Peyer's patch (tissue), 4 donors: Measurements from ENCODE around the gene LILRA5. TPM values are rescaled to one million over a fixed set of nuclear protein-coding genes. Genes with fewer than 3 reads are reported as not detected.
A peak's percentile ranks its signal among the peaks of the same experiment; 100 is the strongest.

Experiments used
- DNase-seq, 3 donors: peaks; one replicate each; pipeline ENCODE4 v3.0.0-alpha.2; 2017 to 2019
- H3K27ac ChIP-seq, 4 donors: fragments of 200-600 bp; sonication (generic); one replicate each; pipeline ENCODE4 v1.5.1; 2016 to 2019
- H3K27me3 ChIP-seq, 2 donors: fragments of 200-600 bp; sonication (generic); one replicate each; pipeline ENCODE4 v1.5.1; 2019
- H3K36me3 ChIP-seq, 3 donors: fragments of 200-600 bp; sonication (generic); one replicate each; pipeline ENCODE4 v1.5.1; 2016 to 2019
- H3K4me1 ChIP-seq, 4 donors: fragments of 200-600 bp; sonication (generic); one replicate each; pipeline ENCODE4 v1.5.1; 2016 to 2019
- H3K4me3 ChIP-seq, 4 donors: fragments of 200-600 bp; sonication (generic); 1 replicate in 3 of 4; 2 replicates in 1 of 4; pipeline ENCODE4 v1.5.1; 2016 to 2019; ENCODE audit warnings: mild to moderate bottlenecking in 1 of 4
- H3K9me3 ChIP-seq, 4 donors: fragments of 200-600 bp; sonication (generic); one replicate each; pipeline ENCODE4 v1.5.1; 2016 to 2019; ENCODE audit warnings: mild to moderate bottlenecking in 1 of 4
- CTCF ChIP-seq, 6 experiments: fragments of 450-650 bp in 4 of 6; fragments of 200-600 bp in 2 of 6; sonication (generic) in 1 of 6; IDR thresholded peaks; one replicate each; pipeline ENCODE4 v1.5.1; 2017 to 2019; ENCODE audit warnings: antibody characterized with exemption in 6 of 6, mild to moderate bottlenecking in 3 of 6, moderate library complexity in 1 of 6
- POLR2A ChIP-seq, 2 donors: fragments of 450-650 bp; IDR thresholded peaks; one replicate each; pipeline ENCODE4 v1.5.1; 2017; ENCODE audit warnings: antibody characterized with exemption in 2 of 2, mild to moderate bottlenecking in 2 of 2, moderate library complexity in 2 of 2
- total RNA-seq, 4 donors: library from RNA; depleted of rRNA; stranded (reverse); fragments of >200 nt; gene quantifications; one replicate each; pipeline ENCODE4 v1.1.0, GENCODE V29; 2016

The LILRA5 gene
- total RNA-seq, 4 donors from 2014 or later: 1.9 to 4.1 TPM; not detected in 2

GRCh38 chr19:54310543-54310942, 2.4 kb downstream of the LILRA5 start:
- no peaks in the 10 kb centered on the region for H3K9me3 ChIP-seq
- no peaks in the 10 kb centered on the region for H3K4me1 ChIP-seq
- no peak for TF ChIP-seq CTCF (IDR thresholded peaks at IDR 0.05)
- TF ChIP-seq POLR2A (IDR thresholded peaks at IDR 0.05): no peak
- H3K27ac ChIP-seq: no peak overlapping the region
- no peaks in the 10 kb centered on the region for H3K36me3 ChIP-seq
- H3K4me3 ChIP-seq: no peak overlapping the region
- no peaks in the 10 kb centered on the region for H3K27me3 ChIP-seq
- DNase-seq: no peak

- TF ChIP-seq CTCF (IDR thresholded peaks at IDR 0.05) (no peak), POLR2A (IDR thresholded peaks at IDR 0.05) (no peak)
- H3K36me3 ChIP-seq: no peaks in the 10 kb centered on the region
- no peak for DNase-seq
- H3K9me3 ChIP-seq: no peaks in the 10 kb centered on the region
- no peaks in the 10 kb centered on the region for H3K4me1 ChIP-seq
- no peak overlapping the region for H3K27ac ChIP-seq
- no peak overlapping the region for H3K4me3 ChIP-seq
- no peaks in the 10 kb centered on the region for H3K27me3 ChIP-seq
Measured at GRCh38 chr19:54309811-54310210, 3.2 kb downstream of the LILRA5 start.

GRCh38 chr19:54307389-54308020, 5.5 kb downstream of the LILRA5 start:
- DNase-seq: no peak
- H3K27ac ChIP-seq: no peak overlapping the region
- no peak for TF ChIP-seq POLR2A (IDR thresholded peaks at IDR 0.05)
- no peak for TF ChIP-seq CTCF (IDR thresholded peaks at IDR 0.05)

GRCh38 chr19:54305141-54305540, 7.8 kb downstream of the LILRA5 start:
- H3K36me3 ChIP-seq: no peaks in the 10 kb centered on the region
- no peaks in the 10 kb centered on the region for H3K27me3 ChIP-seq
- no peak overlapping the region for H3K27ac ChIP-seq
- DNase-seq: peak in 1 of 3 donors; percentile 7
- no peaks in the 10 kb centered on the region for H3K9me3 ChIP-seq
- TF ChIP-seq POLR2A (IDR thresholded peaks at IDR 0.05): no peak
- no peak for TF ChIP-seq CTCF (IDR thresholded peaks at IDR 0.05)
- H3K4me1 ChIP-seq: no peaks in the 10 kb centered on the region
- H3K4me3 ChIP-seq: no peak overlapping the region

More at GRCh38 chr19:54307389-54308020, 5.5 kb downstream of the LILRA5 start:
- no peaks in the 10 kb centered on the region for H3K4me1 ChIP-seq
- no peak overlapping the region for H3K4me3 ChIP-seq
- H3K27me3 ChIP-seq: no peaks in the 10 kb centered on the region
- H3K36me3 ChIP-seq: no peaks in the 10 kb centered on the region
- no peaks in the 10 kb centered on the region for H3K9me3 ChIP-seq

- no peak overlapping the region for H3K4me3 ChIP-seq
- no peak overlapping the region for H3K27ac ChIP-seq
- no peaks in the 10 kb centered on the region for H3K9me3 ChIP-seq
- H3K4me1 ChIP-seq: no peaks in the 10 kb centered on the region
- DNase-seq: peak in 1 of 3 donors; percentile 8
- no peaks in the 10 kb centered on the region for H3K36me3 ChIP-seq
- TF ChIP-seq POLR2A (IDR thresholded peaks at IDR 0.05): no peak
- no peak for TF ChIP-seq CTCF (IDR thresholded peaks at IDR 0.05)
- H3K27me3 ChIP-seq: no peaks in the 10 kb centered on the region
Measured at GRCh38 chr19:54302257-54302656, 10.7 kb downstream of the LILRA5 start.

GRCh38 chr19:54299515-54299914, 13.5 kb downstream of the LILRA5 start:
- no peaks in the 10 kb centered on the region for H3K27me3 ChIP-seq
- TF ChIP-seq CTCF (IDR thresholded peaks at IDR 0.05) (no peak), POLR2A (IDR thresholded peaks at IDR 0.05) (no peak)
- H3K36me3 ChIP-seq: no peaks in the 10 kb centered on the region
- no peaks in the 10 kb centered on the region for H3K9me3 ChIP-seq
- H3K27ac ChIP-seq: no peak overlapping the region
- no peaks in the 10 kb centered on the region for H3K4me1 ChIP-seq
- DNase-seq: no peak
- H3K4me3 ChIP-seq: no peak overlapping the region
